GM12872 (cell line): Measurements from ENCODE around the gene DPCD.

Source experiments
- CTCF ChIP-seq: IDR thresholded peaks from 3 replicates; pipeline ENCODE4 v1.5.1; 2011; ENCODE audit warnings: low read depth, mild to moderate bottlenecking, low read length, moderate library complexity; ENCODE audit not compliant: insufficient read depth

DPCD gene

GRCh38 chr10:101573885-101574753 lies 14.0 kb upstream of the DPCD start:
- no peak for TF ChIP-seq CTCF

- TF ChIP-seq CTCF: no peak
Observed at GRCh38 chr10:101575091-101575490, 13.0 kb upstream of the DPCD start.

DNA sequence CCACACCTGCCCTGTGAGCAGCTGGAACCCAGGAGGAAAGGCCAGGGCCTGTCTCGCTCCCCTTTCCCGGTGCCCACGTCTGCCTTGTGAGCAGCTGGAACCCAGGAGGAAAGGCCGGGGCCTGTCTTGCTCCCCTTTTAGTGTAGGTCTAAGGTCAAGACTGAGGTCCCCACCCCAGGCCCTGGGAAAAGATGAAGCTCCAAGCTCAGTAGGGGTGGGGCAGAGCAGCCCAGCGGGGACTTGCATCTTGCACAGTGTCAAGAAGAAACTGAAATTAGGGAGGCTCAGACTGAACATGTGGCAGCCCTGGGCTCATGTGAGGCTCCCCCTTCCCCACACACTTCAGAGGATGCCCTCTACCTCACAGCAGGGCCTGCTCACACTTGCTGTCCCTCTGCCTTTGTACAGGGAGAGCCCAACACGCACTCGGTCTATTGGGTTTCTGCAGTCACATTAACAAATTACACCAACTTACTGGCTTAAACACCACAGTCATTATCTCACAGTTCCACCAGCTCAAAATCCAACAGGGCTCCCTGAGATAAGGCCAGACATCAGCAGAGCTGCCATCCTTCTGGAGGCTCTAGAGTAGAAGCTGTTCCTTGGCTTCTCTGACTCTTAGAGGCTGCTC lies 12.4 kb upstream of the DPCD start:
- no peak for TF ChIP-seq CTCF

GRCh38 chr10:101576211-101576863 lies 11.8 kb upstream of the DPCD start:
- no peak for TF ChIP-seq CTCF

DNA sequence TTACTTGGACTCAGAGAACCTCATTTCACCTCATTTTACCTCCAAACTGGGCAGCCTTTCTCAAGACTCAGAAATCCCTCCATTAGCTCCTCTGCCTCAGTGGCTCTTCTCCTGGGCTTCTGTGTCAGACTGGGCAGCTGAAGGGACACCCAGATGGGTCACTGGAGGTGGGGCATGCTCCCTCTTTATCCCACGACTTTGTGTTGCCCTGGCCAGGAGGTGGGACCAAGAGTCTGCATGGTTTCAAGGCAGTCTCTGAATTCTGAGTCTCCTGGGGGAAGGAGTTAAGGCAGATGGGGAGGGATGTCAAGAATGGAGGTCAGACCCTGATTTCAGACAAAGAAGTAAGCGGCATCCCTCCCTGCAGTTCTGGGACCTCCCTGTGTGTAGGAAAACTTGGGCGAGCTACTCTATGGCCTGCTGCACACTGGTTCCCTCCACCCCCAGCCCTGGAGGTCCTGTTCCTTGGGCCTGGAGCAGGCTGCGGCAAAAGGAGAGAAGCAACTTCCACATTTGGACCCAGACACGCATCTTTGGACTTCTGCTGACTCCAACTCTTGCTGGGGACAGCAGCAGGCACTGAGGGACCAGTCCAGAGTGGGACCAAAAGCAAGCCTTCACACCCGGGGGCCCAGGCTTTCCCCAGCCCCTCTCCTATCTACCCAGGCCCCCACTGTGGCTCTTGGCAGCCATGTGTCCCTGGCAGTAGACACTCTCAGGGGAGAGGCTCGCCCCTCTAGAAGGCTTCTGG lies 10.8 kb upstream of the DPCD start:
- no peak for TF ChIP-seq CTCF

DNA sequence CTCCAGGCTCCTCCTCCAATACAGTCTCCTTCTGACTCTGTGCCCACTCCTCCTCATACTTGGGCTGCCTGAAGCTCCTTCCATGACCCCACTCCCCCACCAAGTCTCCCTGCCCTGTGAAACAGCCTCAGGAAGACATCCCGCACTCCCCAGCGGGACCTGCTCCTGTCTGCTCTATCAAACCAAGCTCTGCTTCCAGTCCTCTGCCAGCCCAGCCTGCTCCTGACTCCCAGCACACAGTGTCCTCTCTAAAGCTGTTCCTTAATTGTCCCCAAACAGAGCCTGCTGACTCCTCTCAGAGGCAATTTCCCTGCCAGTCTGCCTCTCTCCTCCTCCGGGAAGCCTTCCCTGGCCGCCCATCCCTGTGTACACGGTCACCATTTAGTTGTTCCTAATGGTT lies 9.9 kb upstream of the DPCD start:
- TF ChIP-seq CTCF: no peak
